Activated CD8-positive, alpha-beta memory T cell treated with anti-CD3 and anti-CD28 coated beads for 1 hour (primary cell): Measurements from ENCODE around the gene KRTAP10-1.
"Not testable (repeated sequence)": the region's sequence is repeated elsewhere in the genome, so short reads cannot be mapped to it uniquely, and the experiment has no call there.

Experiments used
- DNase-seq, 2 donors: peaks; one replicate each; pipeline ENCODE4 v3.0.0-alpha.2; 2020; ENCODE audit warnings: low read depth in 1 of 2; ENCODE audit errors: extremely low read depth in 1 of 2

The KRTAP10-1 gene

DNA sequence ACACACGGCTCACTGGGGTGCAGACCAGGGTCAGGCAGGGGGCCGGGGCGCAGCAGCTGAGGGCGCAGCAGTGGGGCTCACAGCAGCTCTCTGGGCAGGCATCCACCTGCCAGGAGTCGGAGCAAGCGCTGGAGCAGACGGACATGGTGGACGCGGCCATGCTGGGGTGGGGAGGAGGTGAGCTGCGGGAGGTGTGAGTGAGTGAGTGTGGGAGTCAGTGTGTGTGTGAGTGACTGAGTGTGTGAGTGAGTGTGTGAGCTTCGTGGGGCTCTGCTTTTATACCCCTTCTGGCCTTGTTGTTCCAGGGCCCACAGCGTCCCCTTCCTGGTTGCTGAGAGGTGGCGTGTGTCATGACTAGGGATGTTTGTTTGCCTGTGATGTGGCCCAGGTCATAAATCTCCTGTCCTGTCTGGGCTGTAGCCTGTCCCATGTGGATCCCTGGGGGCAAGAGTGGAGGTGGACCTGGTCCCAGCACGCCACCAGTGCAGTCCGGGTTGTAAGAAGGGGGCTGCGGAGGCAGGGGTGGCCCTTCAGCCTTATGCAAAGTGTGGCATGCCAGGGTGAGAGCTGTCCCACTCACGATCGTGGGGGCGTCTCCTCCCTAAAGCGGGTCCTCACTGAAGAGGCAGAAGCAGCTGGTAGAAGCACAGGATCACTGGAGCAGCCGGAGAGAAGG lies at the start of gene KRTAP10-1:
Gene KRTAP10-1, minus strand, starts transcription at position 205 of the 676 bp plus-strand sequence. Its CDS starts 45 bp downstream, at position 160.
- no peak for DNase-seq

- DNase-seq = no peak
Measured at GRCh38 chr21:44589094-44589493, 49.1 kb upstream of the KRTAP10-1 start.

DNA sequence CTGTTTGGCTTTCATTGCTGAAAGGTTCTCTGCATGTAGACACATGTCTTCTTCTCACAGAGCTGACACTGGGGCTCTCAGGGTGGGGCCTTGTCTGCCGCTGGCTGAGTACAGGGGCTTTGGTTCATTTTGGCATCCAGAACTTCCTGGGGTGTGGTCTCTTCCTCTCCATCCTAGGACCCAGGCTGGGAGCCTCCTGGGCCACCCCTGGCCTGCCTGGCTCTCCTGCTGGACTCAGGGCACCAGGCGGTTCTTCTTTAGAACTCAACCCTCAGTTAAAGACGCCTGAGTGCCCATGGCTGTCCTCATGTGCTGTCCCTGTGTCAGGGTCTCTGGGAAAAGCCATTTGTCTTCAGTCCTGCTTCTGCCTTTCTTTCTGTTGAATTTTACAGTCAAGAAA lies 45.9 kb upstream of the KRTAP10-1 start:
- no peak for DNase-seq

- DNase-seq = no peak
Measured at GRCh38 chr21:44583800-44584147, 43.8 kb upstream of the KRTAP10-1 start.

- DNase-seq = no peak
Measured at GRCh38 chr21:44583089-44583799, 43.2 kb upstream of the KRTAP10-1 start.

DNA sequence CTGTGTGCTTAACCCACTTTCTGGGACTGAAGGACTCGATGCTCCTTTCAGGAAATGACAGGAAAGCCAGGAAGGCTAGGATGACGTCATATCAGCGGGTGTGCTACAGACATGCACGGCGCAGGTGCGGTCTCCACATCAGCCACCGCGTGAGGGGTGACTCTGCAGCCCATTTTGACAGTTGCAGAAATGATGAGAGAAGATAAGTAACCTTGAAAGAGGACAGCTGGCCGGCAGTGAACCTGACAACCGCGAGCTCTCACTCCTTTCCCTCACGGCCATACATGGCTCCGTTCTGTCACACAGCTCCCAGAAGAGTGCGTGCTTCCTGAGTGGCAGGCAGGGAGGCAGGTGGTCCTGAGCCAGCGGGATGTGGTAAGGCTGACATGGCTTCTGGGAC lies 42.1 kb upstream of the KRTAP10-1 start:
- no peak for DNase-seq

GRCh38 chr21:44581158-44581557 lies 41.2 kb upstream of the KRTAP10-1 start:
- DNase-seq = no peak

DNA sequence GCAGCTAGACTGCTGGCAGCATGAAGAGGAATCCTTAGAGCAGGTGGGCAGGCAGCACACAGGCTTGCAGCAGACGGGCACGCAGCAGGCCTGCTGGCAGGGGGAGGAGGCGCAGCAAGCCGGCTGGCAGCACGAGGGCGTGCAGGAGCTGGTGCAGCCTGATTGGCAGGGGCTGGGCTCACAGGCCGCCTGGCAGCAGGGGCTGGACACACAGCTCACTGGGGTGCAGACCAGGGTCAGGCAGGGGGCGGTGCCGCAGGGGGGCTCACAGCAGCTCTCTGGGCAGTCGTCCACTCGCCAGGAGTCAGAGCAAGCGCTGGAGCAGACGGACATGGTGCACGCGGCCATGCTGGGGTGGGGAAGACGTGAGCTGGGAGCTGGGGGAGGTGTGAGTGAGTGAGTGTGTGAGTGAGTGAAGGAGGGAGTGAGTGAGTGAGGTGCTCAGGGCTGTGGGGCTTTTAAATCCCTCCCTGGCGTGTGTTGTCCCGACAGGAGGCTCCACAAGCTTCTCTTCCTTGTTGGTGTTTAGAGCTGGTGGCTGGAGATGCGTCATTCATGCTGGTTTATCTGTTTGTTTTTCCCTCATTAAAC lies 40.3 kb upstream of the KRTAP10-1 start, which contains the start of gene KRTAP10-5:
Gene KRTAP10-5, minus strand, starts transcription at position 374 of the 591 bp plus-strand sequence. Its CDS starts 26 bp downstream, at position 348.
- DNase-seq = not testable (repeated sequence)

- DNase-seq = no peak
Measured at GRCh38 chr21:44579833-44580144, 39.8 kb upstream of the KRTAP10-1 start.

DNA sequence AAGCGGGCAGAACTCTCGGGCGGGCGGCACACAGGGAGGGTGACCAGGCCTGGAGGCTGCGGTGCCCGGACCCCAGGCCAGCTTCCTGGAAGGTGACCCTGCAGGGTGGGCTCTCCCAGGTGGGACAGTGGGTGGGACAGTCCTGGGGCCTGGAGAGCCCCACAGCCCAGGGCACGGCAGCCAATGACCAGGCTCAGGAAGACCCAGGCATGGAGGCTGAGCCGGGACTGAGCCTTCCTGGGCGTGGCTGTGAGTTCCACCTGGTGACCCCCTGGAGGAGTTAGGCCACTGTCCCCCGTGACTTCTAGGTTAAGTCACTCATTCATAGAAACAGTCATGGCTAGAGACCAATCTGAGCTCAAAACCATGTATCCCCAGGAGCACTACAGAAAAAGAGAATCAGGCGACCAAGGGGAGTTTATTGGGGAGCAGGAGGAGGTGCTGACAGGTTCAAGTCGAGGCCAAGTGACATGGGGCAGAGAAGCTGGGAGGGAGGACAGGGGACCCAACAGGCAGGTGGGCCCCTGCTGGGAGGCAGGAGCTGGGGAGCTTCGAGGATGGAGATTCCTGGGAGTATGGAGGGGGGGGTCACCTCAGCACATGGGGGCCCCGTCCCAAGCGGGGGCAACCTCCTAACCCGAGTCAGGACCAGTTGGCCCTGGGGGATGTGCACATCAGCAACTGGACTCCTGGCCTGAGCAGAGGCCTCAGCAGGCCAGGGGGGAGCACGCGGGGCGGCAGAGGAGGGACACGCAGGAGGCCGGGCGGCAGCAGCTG lies 39.2 kb upstream of the KRTAP10-1 start:
- DNase-seq = no peak

DNA sequence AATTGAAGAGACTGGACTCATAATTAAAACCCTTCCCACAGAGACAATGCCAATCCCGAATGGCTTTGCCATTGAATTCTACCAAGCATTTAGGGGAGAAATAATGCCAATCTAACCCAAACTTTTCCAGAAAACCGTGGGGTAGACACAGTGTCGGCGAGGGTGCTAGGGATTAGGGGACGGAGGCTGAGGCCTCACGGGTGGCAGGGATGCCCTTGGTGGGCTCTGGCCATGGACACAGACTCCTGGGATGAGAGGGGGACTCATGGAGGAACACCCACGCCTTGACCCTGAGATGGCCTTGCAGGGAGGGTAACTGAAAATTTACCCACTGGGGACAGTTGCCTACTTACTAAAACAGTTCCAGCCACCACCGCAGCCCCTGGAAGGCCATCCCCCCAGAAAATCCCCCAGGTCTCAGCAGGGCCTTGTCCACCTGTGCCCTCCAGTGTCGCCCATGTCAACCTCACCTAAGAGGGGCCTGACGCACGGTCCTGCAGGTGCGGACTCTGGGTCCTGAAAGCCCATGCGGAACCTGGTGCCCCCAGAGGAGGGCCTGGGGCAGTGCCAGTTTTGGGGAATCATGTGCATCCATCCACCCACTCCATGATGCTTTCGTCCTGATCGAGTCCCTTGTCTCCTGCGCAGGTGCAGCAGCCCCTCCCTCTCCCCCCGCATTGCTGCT lies 38.5 kb upstream of the KRTAP10-1 start:
- no peak for DNase-seq

GRCh38 chr21:44576025-44576420 lies 36.0 kb upstream of the KRTAP10-1 start:
- DNase-seq = no peak

GRCh38 chr21:44575307-44576024 lies 35.5 kb upstream of the KRTAP10-1 start:
- DNase-seq = no peak

DNA sequence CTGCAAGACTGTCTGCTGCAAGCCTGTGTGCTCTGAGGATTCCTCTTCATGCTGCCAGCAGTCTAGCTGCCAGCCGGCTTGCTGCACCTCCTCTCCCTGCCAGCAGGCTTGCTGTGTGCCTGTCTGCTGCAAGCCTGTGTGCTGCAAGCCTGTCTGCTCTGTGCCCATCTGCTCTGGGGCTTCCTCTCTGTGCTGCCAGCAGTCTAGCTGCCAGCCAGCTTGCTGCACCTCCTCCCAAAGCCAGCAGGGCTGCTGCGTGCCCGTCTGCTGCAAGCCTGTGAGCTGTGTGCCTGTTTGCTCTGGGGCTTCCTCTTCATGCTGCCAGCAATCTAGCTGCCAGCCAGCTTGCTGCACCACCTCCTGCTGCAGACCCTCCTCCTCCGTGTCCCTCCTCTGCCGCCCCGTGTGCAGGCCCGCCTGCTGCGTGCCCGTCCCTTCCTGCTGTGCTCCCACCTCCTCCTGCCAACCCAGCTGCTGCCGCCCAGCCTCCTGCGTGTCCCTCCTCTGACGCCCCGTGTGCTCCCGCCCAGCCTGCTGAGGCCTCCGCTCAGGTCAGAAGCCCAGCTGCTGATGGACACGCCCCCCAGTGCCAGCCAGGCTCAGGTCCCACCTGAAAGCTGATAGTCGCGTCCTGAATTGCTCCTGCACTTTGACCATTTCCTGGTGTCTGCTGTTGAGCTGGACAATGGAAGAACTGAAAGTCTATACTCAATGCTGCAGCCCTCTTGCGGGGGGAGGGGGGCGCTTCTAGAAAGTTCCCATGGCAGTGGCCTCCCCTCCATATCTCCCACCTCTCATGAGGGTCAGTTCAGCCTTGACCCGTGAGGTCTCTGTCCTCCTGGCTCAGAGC lies 34.7 kb upstream of the KRTAP10-1 start:
- no peak for DNase-seq

- not testable (repeated sequence) for DNase-seq
Measured at GRCh38 chr21:44573630-44574456, 33.8 kb upstream of the KRTAP10-1 start, which contains the start of gene KRTAP10-4. Gene KRTAP10-4 (plus strand): TSS chr21:44573729. CDS start chr21:44573759, 30 bp downstream.

DNA sequence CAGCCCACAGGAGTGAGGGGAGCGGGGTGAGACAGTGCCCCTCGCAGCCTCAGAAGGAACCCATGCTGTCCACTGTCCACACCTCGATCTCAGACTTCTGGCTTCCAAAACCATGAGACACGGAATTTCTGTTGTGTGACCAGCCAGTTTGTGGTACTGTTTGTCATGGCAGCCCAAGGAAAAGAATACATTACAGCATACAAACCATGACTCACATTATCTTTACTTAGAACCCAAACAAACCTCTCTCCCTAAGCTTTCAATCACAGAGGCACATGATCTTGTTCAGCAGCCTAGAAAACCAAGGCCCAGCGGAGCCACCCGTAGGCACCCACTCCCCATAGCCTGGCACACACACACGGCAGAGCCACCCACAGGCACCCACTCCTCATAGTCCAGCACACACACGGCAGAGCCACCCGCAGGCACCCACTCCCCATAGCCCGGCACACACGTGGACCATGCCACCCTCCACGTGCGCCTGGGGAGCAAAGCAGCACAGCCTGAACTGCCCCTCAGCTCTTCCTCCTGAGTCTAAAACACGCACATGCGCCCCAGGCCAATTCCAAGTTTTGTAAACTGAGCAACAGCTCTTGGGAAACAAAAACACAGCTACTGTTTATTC lies 33.1 kb upstream of the KRTAP10-1 start:
- DNase-seq = no peak

- no peak for DNase-seq
Measured at GRCh38 chr21:44571844-44572782, 32.1 kb upstream of the KRTAP10-1 start.
